Left ventricle myocardium inferior (tissue), 1 donor: ENCODE measurements around the gene HTR6. TPM values are rescaled to one million over a fixed set of nuclear protein-coding genes. Genes with fewer than 3 reads are reported as not detected.
A peak's percentile ranks its signal among the peaks of the same experiment; 100 is the strongest.

Experiments
- DNase-seq: peaks from one replicate; pipeline ENCODE4 v3.0.0-alpha.2; 2020
- H3K27ac ChIP-seq: fragments of 200-600 bp; replicated peaks from 2 replicates; pipeline ENCODE4 v1.8.0; 2021
- H3K27me3 ChIP-seq: fragments of 200-600 bp; 2 replicates; pipeline ENCODE4 v1.8.0; 2021; ENCODE audit warnings: low read depth
- H3K36me3 ChIP-seq: fragments of 200-600 bp; 2 replicates; pipeline ENCODE4 v1.8.0; 2021
- H3K4me1 ChIP-seq: fragments of 200-600 bp; 2 replicates; pipeline ENCODE4 v1.8.0; 2021
- H3K4me3 ChIP-seq: fragments of 200-600 bp; 2 replicates; pipeline ENCODE4 v1.8.0; 2021; ENCODE audit warnings: mild to moderate bottlenecking, moderate library complexity
- H3K9me3 ChIP-seq: fragments of 200-600 bp; replicated peaks from 2 replicates; pipeline ENCODE4 v1.8.0; 2021
- CTCF ChIP-seq: fragments of 200-600 bp; IDR thresholded peaks from 2 replicates; pipeline ENCODE4 v1.8.0; 2021; ENCODE audit warnings: antibody characterized with exemption, mild to moderate bottlenecking, borderline replicate concordance
- intact Hi-C: fragments of 100-400 bp; cut with micrococcal nuclease; formaldehyde crosslinking; loops from one replicate; pipeline ENCODE4 v1.11.0; 2022
- total RNA-seq: library from RNA; stranded (reverse); fragmentation: NEBNext Ultra II Directional; extraction: Animal tissue kit (Norgen Biotek cat#: 25700); gene quantifications from one replicate; pipeline ENCODE4 v1.2.1, GENCODE V29; 2021
- donor health status: DM: no; HTN: yes; CAD: no; lungs with severe emphysema.

HTR6 gene
- total RNA-seq, 1 donor from 2014 or later: not detected

GRCh38 chr1:19639999-19640362 is 24.7 kb upstream of the HTR6 start:
- Histone ChIP-seq H3K4me1 (peaks cover 24% of the 10 kb centered on the region), H3K4me3 (no peak overlapping the region), H3K27me3 (peaks cover 4% of the 10 kb centered on the region), H3K9me3 (no peaks in the 10 kb centered on the region), H3K27ac (no peak overlapping the region), H3K36me3 (no peaks in the 10 kb centered on the region)
- no peak for TF ChIP-seq CTCF
- DNase-seq: no peak
- intact Hi-C loops: no loop called here

GRCh38 chr1:19640363-19641316 is 24.0 kb upstream of the HTR6 start:
- intact Hi-C loops: no loop called here
- H3K27ac ChIP-seq: no peak overlapping the region

GRCh38 chr1:19643121-19643520 is 21.6 kb upstream of the HTR6 start:
- no peaks in the 10 kb centered on the region for H3K36me3 ChIP-seq
- peak overlapping the region; percentile 87 for H3K4me3 ChIP-seq
- peaks cover 4% of the 10 kb centered on the region for H3K27me3 ChIP-seq
- peak overlapping the region; percentile 92 for H3K27ac ChIP-seq
- no peak for TF ChIP-seq CTCF
- intact Hi-C loops: no loop called here
- DNase-seq: no peak
- no peaks in the 10 kb centered on the region for H3K9me3 ChIP-seq
- H3K4me1 ChIP-seq: peaks cover 55% of the 10 kb centered on the region

More at GRCh38 chr1:19640363-19641316, 24.0 kb upstream of the HTR6 start:
- no peak overlapping the region for H3K4me3 ChIP-seq
- peaks cover 4% of the 10 kb centered on the region for H3K27me3 ChIP-seq
- no peaks in the 10 kb centered on the region for H3K9me3 ChIP-seq
- H3K36me3 ChIP-seq: no peaks in the 10 kb centered on the region
- no peak for DNase-seq
- peaks cover 31% of the 10 kb centered on the region for H3K4me1 ChIP-seq
- no peak for TF ChIP-seq CTCF

GRCh38 chr1:19643602-19644394 is 20.9 kb upstream of the HTR6 start, which contains the start of gene NBL1:
Gene NBL1, plus strand, starts transcription at chr1:19644311. Its CDS starts 10,720 bp downstream, at chr1:19655031.
- intact Hi-C loops: no loop called here
- Histone ChIP-seq H3K36me3 (no peaks in the 10 kb centered on the region), H3K4me1 (peaks cover 62% of the 10 kb centered on the region), H3K4me3 (peak within 1 kb of the TSS; percentile 87), H3K27ac (peak within 1 kb of the TSS; percentile 92), H3K9me3 (no peaks in the 10 kb centered on the region), H3K27me3 (peaks cover 4% of the 10 kb centered on the region)
- DNase-seq: peak; percentile 84
- TF ChIP-seq CTCF: no peak

GRCh38 chr1:19644395-19644680 is 20.3 kb upstream of the HTR6 start:
- H3K36me3 ChIP-seq: no peaks in the 10 kb centered on the region
- H3K27ac ChIP-seq: peak overlapping the region; percentile 92
- peak overlapping the region; percentile 87 for H3K4me3 ChIP-seq
- TF ChIP-seq CTCF: no peak
- no peaks in the 10 kb centered on the region for H3K9me3 ChIP-seq
- DNase-seq: no peak
- intact Hi-C loops: no loop called here
- peaks cover 67% of the 10 kb centered on the region for H3K4me1 ChIP-seq
- H3K27me3 ChIP-seq: peaks cover 4% of the 10 kb centered on the region
